PC-3 (cell line): ENCODE measurements around the gene CMTM2. TPM values are rescaled to one million over a fixed set of nuclear protein-coding genes. Genes with fewer than 3 reads are reported as not detected.
"Not testable (repeated sequence)": the region's sequence is repeated elsewhere in the genome, so short reads cannot be mapped to it uniquely, and the experiment has no call there.

ENCODE experiments used
- ATAC-seq: fragments of 200-7000 bp; cut with Tn5 transposase; 2 replicates; pipeline ENCODE4 v1.9.1; 2020; ENCODE audit warnings: mild to moderate bottlenecking, moderate library complexity
- BruUV-seq: library from RNA; stranded (reverse); fragments of 400-500 nt; replicated peaks from 2 replicates; lab custom pipeline; 2021; lab: Mats Ljungman, UMichigan
- CTCF ChIA-PET: fragments of 300-600 bp; sonication (Branson Sonifier 250); formaldehyde crosslinking; loops from one replicate; lab custom pipeline; 2022; ENCODE audit warnings: antibody characterized with exemption; lab: Charles Lee
- POLR2A ChIA-PET: fragments of 300-600 bp; sonication (Branson Sonifier 250); formaldehyde crosslinking; loops from one replicate; lab custom pipeline; 2022; ENCODE audit warnings: antibody characterized with exemption; ENCODE audit not compliant: unreplicated experiment; lab: Charles Lee
- DNase-seq: peaks from one replicate; pipeline ENCODE4 v3.0.0-alpha.2; 2015
- H2AFZ ChIP-seq: fragments of 300-600 bp; sonication (generic); 2 replicates; pipeline ENCODE4 v1.6.0; 2016; ENCODE audit warnings: antibody characterized with exemption, low read length
- H3F3A ChIP-seq: fragments of 300-600 bp; sonication (generic); one replicate; pipeline ENCODE4 v1.6.0; 2017; ENCODE audit warnings: antibody characterized with exemption, low read length, control low read depth, mild to moderate bottlenecking; ENCODE audit not compliant: unreplicated experiment
- H3K27ac ChIP-seq: fragments of 300-600 bp; sonication (generic); 2 replicates; pipeline ENCODE4 v1.5.1; 2016; ENCODE audit warnings: mild to moderate bottlenecking, low read length
- H3K27me3 ChIP-seq: fragments of 300-600 bp; sonication (generic); 2 replicates; pipeline ENCODE4 v1.6.1; 2016; ENCODE audit warnings: low read length, mixed read lengths
- H3K36me3 ChIP-seq: fragments of 300-600 bp; sonication (generic); 2 replicates; pipeline ENCODE4 v1.6.1; 2016; ENCODE audit warnings: low read depth, mixed run types, low read length, mixed read lengths
- H3K4me1 ChIP-seq: fragments of 300-600 bp; sonication (generic); 2 replicates; pipeline ENCODE4 v1.5.1; 2016; ENCODE audit warnings: low read length; ENCODE audit not compliant: insufficient read depth
- H3K4me2 ChIP-seq: fragments of 300-600 bp; sonication (generic); 2 replicates; pipeline ENCODE4 v1.6.0; 2016; ENCODE audit warnings: low read length
- H3K4me3 ChIP-seq: fragments of 300-600 bp; sonication (generic); 2 replicates; pipeline ENCODE4 v1.5.1; 2016; ENCODE audit warnings: mild to moderate bottlenecking, low read length, mixed read lengths
- H3K79me2 ChIP-seq: fragments of 300-600 bp; sonication (generic); 2 replicates; pipeline ENCODE4 v1.6.1; 2017; ENCODE audit warnings: low read length, mixed read lengths
- H3K9ac ChIP-seq: fragments of 300-600 bp; sonication (generic); 2 replicates; pipeline ENCODE4 v1.6.0; 2016; ENCODE audit warnings: mild to moderate bottlenecking, low read length
- H3K9me2 ChIP-seq: fragments of 300-600 bp; sonication (generic); replicated peaks from 2 replicates; pipeline ENCODE4 v1.6.1; 2016; ENCODE audit warnings: mixed run types, low read length, mixed read lengths
- H3K9me3 ChIP-seq: fragments of 300-600 bp; sonication (generic); 2 replicates; pipeline ENCODE4 v1.6.1; 2016; ENCODE audit warnings: low read length, mixed read lengths
- H4K20me1 ChIP-seq: fragments of 300-600 bp; sonication (generic); 2 replicates; pipeline ENCODE4 v1.6.1; 2016; ENCODE audit warnings: low read length, mixed read lengths
- CTCF ChIP-seq: fragments of 300-600 bp; sonication (generic); conservative IDR thresholded peaks from 2 replicates; pipeline ENCODE4 v1.5.1; 2017; ENCODE audit warnings: antibody characterized with exemption, low read depth, mild to moderate bottlenecking, low read length
- EZH2 ChIP-seq: fragments of 300-600 bp; sonication (generic); IDR thresholded peaks from one replicate; pipeline ENCODE4 v1.6.1; 2017; ENCODE audit warnings: antibody characterized with exemption, mild to moderate bottlenecking, low read length; ENCODE audit not compliant: unreplicated experiment
- EZH2phosphoT487 ChIP-seq: fragments of 300-600 bp; sonication (generic); IDR thresholded peaks from 2 replicates; pipeline ENCODE4 v1.6.1; 2018; ENCODE audit warnings: mild to moderate bottlenecking, antibody characterized with exemption, low read length, borderline replicate concordance
- intact Hi-C: fragments of 100-400 bp; cut with micrococcal nuclease; formaldehyde crosslinking; loops from 2 replicates; pipeline ENCODE4 v1.9.0; 2023
- total RNA-seq: library from RNA; depleted of rRNA; stranded (reverse); fragments of >200 nt; gene quantifications from 2 replicates; pipeline ENCODE4 v1.2.3, GENCODE V29; 2014

CMTM2 gene
- total RNA-seq, 1 experiment from 2014 or later, result not detected

GRCh38 chr16:66594739-66595138 is 15.5 kb downstream of the CMTM2 start:
- no peaks in the 10 kb centered on the region for H3K9me2 ChIP-seq
- no peak for DNase-seq
- no peaks in the 10 kb centered on the region for H3K36me3 ChIP-seq
- no TSS peak for BruUV-seq
- H3K4me2 ChIP-seq, result no peak overlapping the region
- H3K27me3 ChIP-seq, result no peaks in the 10 kb centered on the region
- H3F3A ChIP-seq, result no peaks in the 10 kb centered on the region
- H3K79me2 ChIP-seq, result no peaks in the 10 kb centered on the region
- H4K20me1 ChIP-seq, result no peaks in the 10 kb centered on the region
- intact Hi-C loops, result no loop called here
- CTCF ChIA-PET, result no interaction called here
- H3K4me3 ChIP-seq, result no peak overlapping the region
- ATAC-seq, result no peak
- POLR2A ChIA-PET, result no interaction called here
- no peak overlapping the region for H3K27ac ChIP-seq
- H3K9ac ChIP-seq, result no peak overlapping the region
- no peak overlapping the region for H2AFZ ChIP-seq
- TF ChIP-seq CTCF, result no peak
- TF ChIP-seq EZH2phosphoT487, result no peak
- TF ChIP-seq EZH2, result no peak
- no peaks in the 10 kb centered on the region for H3K4me1 ChIP-seq
- no peaks in the 10 kb centered on the region for H3K9me3 ChIP-seq

- BruUV-seq, CTCF ChIA-PET, H3K4me1 ChIP-seq, H3K9me3 ChIP-seq, ATAC-seq, H3K36me3 ChIP-seq, H3F3A ChIP-seq, H3K79me2 ChIP-seq, H4K20me1 ChIP-seq, POLR2A ChIA-PET, H3K4me3 ChIP-seq, H3K27ac ChIP-seq, H3K4me2 ChIP-seq, H3K9me2 ChIP-seq, intact Hi-C loops, H3K9ac ChIP-seq, H2AFZ ChIP-seq, H3K27me3 ChIP-seq, DNase-seq: not testable (repeated sequence)
Observed at GRCh38 chr16:66596559-66596958, 17.3 kb downstream of the CMTM2 start.

- TF ChIP-seq EZH2phosphoT487 (no peak), EZH2 (no peak), CTCF (no peak)
- Histone ChIP-seq H3K9me3 (no peaks in the 10 kb centered on the region), H3F3A (no peaks in the 10 kb centered on the region), H3K27me3 (no peaks in the 10 kb centered on the region), H2AFZ (no peak overlapping the region), H3K9me2 (no peaks in the 10 kb centered on the region), H3K79me2 (no peaks in the 10 kb centered on the region), H3K27ac (no peak overlapping the region), H3K4me2 (no peak overlapping the region), H4K20me1 (no peaks in the 10 kb centered on the region), H3K9ac (no peak overlapping the region), H3K4me3 (no peak overlapping the region), H3K4me1 (no peaks in the 10 kb centered on the region), H3K36me3 (no peaks in the 10 kb centered on the region)
- ChIA-PET POLR2A (no interaction called here), CTCF (no interaction called here)
- BruUV-seq, result no TSS peak
- ATAC-seq, result no peak
- DNase-seq, result no peak
- intact Hi-C loops, result no loop called here
Observed at GRCh38 chr16:66596986-66597848, 18.0 kb downstream of the CMTM2 start.
